Chondrocyte (in vitro differentiated cells): Measurements from ENCODE around the gene RASL12. TPM values are rescaled to one million over a fixed set of nuclear protein-coding genes. Genes with fewer than 3 reads are reported as not detected.
"Not testable (repeated sequence)": the region's sequence is repeated elsewhere in the genome, so short reads cannot be mapped to it uniquely, and the experiment has no call there.

Experiments
- DNase-seq: peaks from one replicate; pipeline ENCODE4 v3.0.0; 2021; ENCODE audit warnings: mixed read lengths, low spot score
- H3K27ac Mint-ChIP-seq: one replicate; pipeline ENCODE4 v1.8.0; 2021; ENCODE audit warnings: mild to moderate bottlenecking, moderate library complexity, mixed read lengths; ENCODE audit not compliant: unreplicated experiment
- H3K27me3 Mint-ChIP-seq: 2 replicates; pipeline ENCODE4 v1.8.0; 2021; ENCODE audit warnings: low read depth, mixed read lengths
- H3K36me3 Mint-ChIP-seq: 2 replicates; pipeline ENCODE4 v1.8.0; 2021; ENCODE audit warnings: low read depth, mixed read lengths
- H3K4me1 Mint-ChIP-seq: 2 replicates; pipeline ENCODE4 v1.8.0; 2021; ENCODE audit warnings: low read depth, mild to moderate bottlenecking, mixed read lengths
- H3K4me3 Mint-ChIP-seq: one replicate; pipeline ENCODE4 v1.8.0; 2021; ENCODE audit warnings: mild to moderate bottlenecking, moderate library complexity, mixed read lengths; ENCODE audit not compliant: unreplicated experiment
- H3K9me3 Mint-ChIP-seq: 2 replicates; pipeline ENCODE4 v1.8.0; 2021; ENCODE audit warnings: low read depth, mixed read lengths
- total RNA-seq: library from RNA; stranded (reverse); gene quantifications from 3 replicates; pipeline ENCODE4 v1.2.1, GENCODE V29; 2021
- TF ChIP-seq, protein P1 (sequence below): fragments of 200-600 bp; sonication (generic); IDR thresholded peaks from 2 replicates; pipeline ENCODE4 v1.5.0; 2021; ENCODE audit warnings: antibody characterized with exemption, mild to moderate bottlenecking, moderate library complexity

RASL12 gene
- total RNA-seq, 1 donor from 2014 or later, result 12.7 TPM

DNA sequence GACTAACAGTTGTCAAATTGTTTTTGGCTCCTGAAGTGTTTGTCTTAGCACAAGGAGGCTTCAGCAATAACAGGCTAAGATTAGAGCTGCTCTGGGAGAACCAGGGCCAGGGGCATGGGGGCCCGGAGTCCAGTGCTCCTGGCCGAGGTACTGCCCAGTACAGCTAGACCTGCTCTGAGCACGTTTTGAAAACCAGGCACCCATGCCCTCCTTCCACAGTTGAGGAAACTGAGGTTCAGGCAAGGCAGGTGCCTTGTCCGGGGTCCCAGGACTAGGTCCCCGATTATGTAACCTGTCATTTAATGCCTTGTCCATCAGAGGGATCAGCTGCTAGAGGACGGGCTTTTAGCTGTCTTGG lies 27.9 kb upstream of the RASL12 start:
- TF ChIP-seq, protein P1, sequence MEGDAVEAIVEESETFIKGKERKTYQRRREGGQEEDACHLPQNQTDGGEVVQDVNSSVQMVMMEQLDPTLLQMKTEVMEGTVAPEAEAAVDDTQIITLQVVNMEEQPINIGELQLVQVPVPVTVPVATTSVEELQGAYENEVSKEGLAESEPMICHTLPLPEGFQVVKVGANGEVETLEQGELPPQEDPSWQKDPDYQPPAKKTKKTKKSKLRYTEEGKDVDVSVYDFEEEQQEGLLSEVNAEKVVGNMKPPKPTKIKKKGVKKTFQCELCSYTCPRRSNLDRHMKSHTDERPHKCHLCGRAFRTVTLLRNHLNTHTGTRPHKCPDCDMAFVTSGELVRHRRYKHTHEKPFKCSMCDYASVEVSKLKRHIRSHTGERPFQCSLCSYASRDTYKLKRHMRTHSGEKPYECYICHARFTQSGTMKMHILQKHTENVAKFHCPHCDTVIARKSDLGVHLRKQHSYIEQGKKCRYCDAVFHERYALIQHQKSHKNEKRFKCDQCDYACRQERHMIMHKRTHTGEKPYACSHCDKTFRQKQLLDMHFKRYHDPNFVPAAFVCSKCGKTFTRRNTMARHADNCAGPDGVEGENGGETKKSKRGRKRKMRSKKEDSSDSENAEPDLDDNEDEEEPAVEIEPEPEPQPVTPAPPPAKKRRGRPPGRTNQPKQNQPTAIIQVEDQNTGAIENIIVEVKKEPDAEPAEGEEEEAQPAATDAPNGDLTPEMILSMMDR, result no peak
- H3K4me3 Mint-ChIP-seq, result no peak overlapping the region

GRCh38 chr15:65095011-65095746 lies 27.4 kb upstream of the RASL12 start:
- peak; percentile 66 for DNase-seq
- Mint-ChIP-seq H3K9me3 (no peaks in the 10 kb centered on the region), H3K27ac (no peak overlapping the region), H3K4me3 (no peak overlapping the region), H3K4me1 (peaks cover 23% of the 10 kb centered on the region), H3K36me3 (peaks cover 11% of the 10 kb centered on the region), H3K27me3 (no peaks in the 10 kb centered on the region)
- TF ChIP-seq, protein P1, result no peak

More for the DNA sequence above, 27.9 kb upstream of the RASL12 start:
- Mint-ChIP-seq H3K4me1 (peaks cover 23% of the 10 kb centered on the region), H3K27ac (no peak overlapping the region), H3K27me3 (no peaks in the 10 kb centered on the region), H3K36me3 (peaks cover 14% of the 10 kb centered on the region), H3K9me3 (no peaks in the 10 kb centered on the region)
- DNase-seq, result peak; percentile 39

DNA sequence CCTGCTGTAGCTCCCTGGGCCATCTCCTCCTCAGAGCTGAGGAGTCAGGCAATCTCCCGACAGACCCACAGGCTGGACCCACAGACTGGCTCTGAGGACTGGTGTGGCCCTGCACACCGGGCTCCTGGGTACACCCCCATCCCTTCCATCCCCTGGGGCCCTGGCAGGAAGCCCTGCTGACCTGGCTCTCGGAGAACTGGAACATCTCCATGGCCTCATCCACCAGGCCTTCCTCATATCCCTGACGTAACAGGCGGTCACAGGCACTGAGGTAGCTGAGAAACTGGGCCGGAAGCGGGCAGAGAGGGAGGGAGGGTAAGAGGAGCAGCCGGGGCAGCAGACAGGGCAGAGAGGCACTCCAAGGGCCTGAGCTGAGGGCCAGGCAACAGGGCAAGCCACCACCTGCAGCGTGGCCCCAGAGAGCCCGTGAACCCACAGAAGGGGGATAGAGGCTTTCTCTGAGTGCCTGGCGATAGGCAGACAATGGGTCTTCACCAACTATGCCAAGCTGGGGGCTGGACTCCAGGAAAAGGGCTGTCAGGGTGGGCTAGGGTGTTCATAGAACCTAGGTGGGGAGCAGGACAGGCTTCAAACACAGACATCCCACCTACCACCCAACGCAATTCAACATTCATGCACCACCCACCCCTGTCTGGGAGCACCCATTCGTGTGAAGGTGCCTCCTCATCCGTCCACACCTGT lies 26.7 kb upstream of the RASL12 start:
- no peak overlapping the region for H3K4me3 Mint-ChIP-seq
- peaks cover 11% of the 10 kb centered on the region for H3K36me3 Mint-ChIP-seq
- no peaks in the 10 kb centered on the region for H3K27me3 Mint-ChIP-seq
- no peaks in the 10 kb centered on the region for H3K9me3 Mint-ChIP-seq
- TF ChIP-seq, protein P1, result no peak
- no peak for DNase-seq
- no peak overlapping the region for H3K27ac Mint-ChIP-seq
- peaks cover 23% of the 10 kb centered on the region for H3K4me1 Mint-ChIP-seq

- H3K36me3 Mint-ChIP-seq, H3K27me3 Mint-ChIP-seq, H3K4me3 Mint-ChIP-seq, H3K9me3 Mint-ChIP-seq, DNase-seq, H3K27ac Mint-ChIP-seq: not testable (repeated sequence)
- H3K4me1 Mint-ChIP-seq, result peaks cover 23% of the 10 kb centered on the region
Observed at GRCh38 chr15:65093793-65094170, 26.0 kb upstream of the RASL12 start.

- H3K27ac Mint-ChIP-seq, result no peak overlapping the region
- no peak overlapping the region for H3K4me3 Mint-ChIP-seq
- DNase-seq, result peak; percentile 70
Observed at GRCh38 chr15:65092911-65093792, 25.4 kb upstream of the RASL12 start.

More at GRCh38 chr15:65092911-65093792, 25.4 kb upstream of the RASL12 start:
- H3K36me3 Mint-ChIP-seq, result peaks cover 3% of the 10 kb centered on the region
- TF ChIP-seq, protein P1, result no peak
- peaks cover 24% of the 10 kb centered on the region for H3K4me1 Mint-ChIP-seq
- H3K9me3 Mint-ChIP-seq, result no peaks in the 10 kb centered on the region
- no peaks in the 10 kb centered on the region for H3K27me3 Mint-ChIP-seq
